ENCODE data around the gene U2AF2. TPM values are rescaled to one million over a fixed set of nuclear protein-coding genes. Genes with fewer than 3 reads are reported as not detected.

The U2AF2 gene
- polyA plus RNA-seq, 1 of the 3 experiments (the other 2 are of a cell fraction), result 321 TPM

DNA sequence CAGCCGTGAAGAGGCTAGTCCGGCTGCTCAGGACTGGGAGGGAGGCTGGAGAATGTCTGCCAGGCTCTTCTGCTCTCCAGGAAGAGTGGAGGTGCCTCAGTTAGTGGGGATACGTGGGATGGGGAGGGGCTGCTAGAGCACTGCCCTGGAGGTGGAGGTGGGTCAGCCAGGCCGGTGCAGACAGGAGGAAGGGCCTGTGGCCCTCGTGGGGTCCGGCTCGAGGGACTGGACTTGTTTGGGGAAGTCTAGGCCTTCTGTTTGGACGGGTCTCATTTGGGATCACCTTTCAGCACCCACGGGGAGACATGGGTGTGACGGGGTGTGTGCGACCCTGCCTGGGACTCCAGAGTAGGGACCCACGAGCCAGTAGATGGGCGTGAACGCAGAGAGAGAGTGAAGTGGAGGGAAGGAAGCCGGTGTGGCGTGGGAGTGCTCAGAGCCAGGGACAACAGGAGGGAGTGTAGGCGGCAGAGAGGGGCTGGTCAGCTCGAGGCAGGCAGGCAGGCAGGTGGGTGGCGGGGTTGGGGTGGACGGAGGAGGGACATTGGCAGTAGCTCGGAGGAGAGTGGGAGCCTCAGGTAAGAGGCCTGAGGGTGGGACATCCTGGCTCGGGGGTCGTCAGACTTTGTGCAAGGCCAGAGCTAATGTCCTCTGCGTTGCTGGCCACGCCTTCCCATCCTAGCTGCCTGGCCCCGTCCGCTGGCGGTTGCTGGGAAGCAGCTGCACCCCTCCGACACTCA is 31.6 kb downstream of the U2AF2 start (continued):
- TF ChIP-seq, protein P1, sequence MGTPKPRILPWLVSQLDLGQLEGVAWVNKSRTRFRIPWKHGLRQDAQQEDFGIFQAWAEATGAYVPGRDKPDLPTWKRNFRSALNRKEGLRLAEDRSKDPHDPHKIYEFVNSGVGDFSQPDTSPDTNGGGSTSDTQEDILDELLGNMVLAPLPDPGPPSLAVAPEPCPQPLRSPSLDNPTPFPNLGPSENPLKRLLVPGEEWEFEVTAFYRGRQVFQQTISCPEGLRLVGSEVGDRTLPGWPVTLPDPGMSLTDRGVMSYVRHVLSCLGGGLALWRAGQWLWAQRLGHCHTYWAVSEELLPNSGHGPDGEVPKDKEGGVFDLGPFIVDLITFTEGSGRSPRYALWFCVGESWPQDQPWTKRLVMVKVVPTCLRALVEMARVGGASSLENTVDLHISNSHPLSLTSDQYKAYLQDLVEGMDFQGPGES (IDR thresholded peaks at IDR 0.05; ENCODE audit: low read depth, low read length), result no peak

DNA sequence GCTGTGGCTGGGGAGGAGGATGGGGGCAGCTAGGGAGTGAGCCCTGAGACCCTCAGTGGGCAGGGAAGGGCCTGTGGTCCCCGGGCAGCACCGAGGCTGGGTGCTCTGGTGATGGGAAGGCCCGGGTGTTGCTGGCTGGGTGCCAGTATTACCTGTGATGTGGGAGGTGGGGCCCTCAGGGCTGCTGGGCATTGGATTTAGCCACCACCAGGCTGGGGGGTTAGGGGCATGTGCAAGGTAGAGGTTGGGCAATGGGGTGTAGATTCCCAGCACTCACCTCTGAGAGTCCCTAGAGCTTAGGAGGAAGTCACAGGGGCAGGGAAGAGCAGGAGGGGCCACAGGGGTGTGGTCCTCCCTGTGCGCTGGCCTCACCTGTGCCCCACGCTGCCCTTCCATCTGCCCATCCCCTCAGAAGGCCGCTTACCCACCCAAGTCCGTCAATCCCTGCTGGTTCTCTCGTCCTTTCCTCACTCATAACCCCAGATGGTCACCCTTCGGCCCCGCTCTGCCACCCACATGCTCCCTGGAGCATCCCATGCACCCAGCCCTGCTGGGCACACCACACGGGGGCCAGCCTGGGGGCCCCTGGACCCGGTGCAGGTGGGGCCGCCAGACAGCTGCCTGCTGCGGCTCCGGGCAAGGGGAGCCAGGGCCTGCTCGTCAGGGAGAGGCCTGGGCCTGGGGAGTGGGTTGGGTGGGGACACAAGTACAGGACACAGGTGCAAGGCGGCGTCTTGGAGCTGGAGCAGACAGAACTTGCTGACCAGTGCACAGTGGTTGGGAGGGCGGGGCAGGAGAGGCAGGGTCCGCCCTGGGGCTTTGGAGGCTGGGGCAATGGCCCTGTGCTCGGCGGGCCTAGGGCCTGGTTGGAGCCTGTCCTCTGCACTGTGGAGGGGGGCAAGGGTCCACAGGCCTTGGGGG is 32.7 kb downstream of the U2AF2 start:
- 96% methylated on average over 19 of the region's 22 CpGs for whole genome bisulfite sequencing (ENCODE audit: low lambda C conversion rate)
- peaks cover 38% of the 10 kb centered on the region for H3K79me2 ChIP-seq (ENCODE audit: insufficient read depth)

DNA sequence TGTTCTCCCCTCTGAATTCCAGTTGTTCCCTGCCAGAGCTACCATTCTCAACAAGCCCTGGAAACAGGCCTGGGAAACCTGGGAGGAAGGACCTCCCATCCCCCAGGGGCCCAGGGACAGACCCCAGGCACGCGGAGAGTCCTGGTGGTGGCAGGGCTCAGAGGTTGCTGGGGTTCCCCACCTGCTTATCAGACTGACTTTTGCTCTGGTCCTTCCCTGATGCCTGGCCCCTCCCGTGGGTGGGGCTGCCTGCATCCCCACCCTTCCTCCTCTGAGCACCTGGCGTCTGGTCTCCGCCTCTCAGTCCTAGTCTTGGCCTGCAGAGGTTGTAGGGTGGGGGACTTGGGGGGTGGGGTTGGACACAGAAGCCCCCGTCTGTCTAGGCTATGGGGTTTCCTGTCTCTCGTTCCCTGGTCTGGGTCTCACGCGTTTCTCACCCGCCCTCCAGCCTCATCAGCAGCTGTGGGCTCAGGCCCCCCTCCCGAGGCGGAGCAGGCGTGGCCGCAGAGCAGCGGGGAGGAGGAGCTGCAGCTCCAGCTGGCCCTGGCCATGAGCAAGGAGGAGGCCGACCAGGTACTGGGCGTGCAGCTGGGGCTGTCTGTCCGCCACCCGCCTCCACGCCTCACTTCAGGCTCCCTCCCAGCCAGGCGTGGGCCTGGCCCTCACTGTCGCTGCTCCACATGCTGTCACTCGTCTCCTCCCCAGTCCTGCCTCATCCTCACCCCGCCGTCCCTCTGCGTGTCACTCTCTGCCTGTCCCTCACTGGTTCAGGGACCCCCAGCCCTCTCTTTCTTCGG is 33.8 kb downstream of the U2AF2 start:
- no peak overlapping the region for H3K4me3 ChIP-seq (ENCODE audit: low read depth in 2 of 2, low read length in 1 of 2)
- H3K9ac ChIP-seq, result no peak overlapping the region
- no peaks in the 10 kb centered on the region for H3K9me2 ChIP-seq
- ChIA-PET CTCF (interaction anchor here (1.0 kb wide), 1 partner anchor 15 kb away, joined by 3 read pairs; no protein-coding TSS in a partner anchor), POLR2A (no interaction called here)
- H2AFZ ChIP-seq (ENCODE audit: low read depth), result no peak overlapping the region
- H3K36me3 ChIP-seq (replicated peaks in 1 of 2; ENCODE audit: control insufficient read depth in 1 of 2, insufficient read depth in 2 of 2, low read length in 1 of 2), result peaks cover 0 to 71% of the 10 kb centered on the region in 2 experiments
- WGBS (ENCODE audit: low lambda C conversion rate), result 92% methylated on average over 20 of the region's 27 CpGs
- no peaks in the 10 kb centered on the region for H3K9me3 ChIP-seq
- no peak overlapping the region for H3K27ac ChIP-seq (ENCODE audit: low read depth in 2 of 2, low read length in 1 of 2)
- DNase-seq, result no peak
- H4K20me1 ChIP-seq (ENCODE audit: insufficient read depth), result peaks cover 44% of the 10 kb centered on the region
- no peak for TF ChIP-seq YY1 (IDR thresholded peaks at IDR 0.05; ENCODE audit: low read depth)
- TF ChIP-seq, protein P2, sequence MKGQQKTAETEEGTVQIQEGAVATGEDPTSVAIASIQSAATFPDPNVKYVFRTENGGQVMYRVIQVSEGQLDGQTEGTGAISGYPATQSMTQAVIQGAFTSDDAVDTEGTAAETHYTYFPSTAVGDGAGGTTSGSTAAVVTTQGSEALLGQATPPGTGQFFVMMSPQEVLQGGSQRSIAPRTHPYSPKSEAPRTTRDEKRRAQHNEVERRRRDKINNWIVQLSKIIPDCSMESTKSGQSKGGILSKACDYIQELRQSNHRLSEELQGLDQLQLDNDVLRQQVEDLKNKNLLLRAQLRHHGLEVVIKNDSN (IDR thresholded peaks at IDR 0.05; ENCODE audit: borderline replicate concordance, low read depth), result no peak
- no peak for TF ChIP-seq FOXJ3 (CRISPR knock-in tag; IDR thresholded peaks at IDR 0.05)
- TF ChIP-seq ELF1 (IDR thresholded peaks at IDR 0.05), result no peak
- no peaks in the 10 kb centered on the region for H3K4me1 ChIP-seq (ENCODE audit: control insufficient read depth in 1 of 2, insufficient read depth in 2 of 2, low read depth in 1 of 2, low read length in 1 of 2)
- H3K4me2 ChIP-seq, result no peak overlapping the region
- no peaks in the 10 kb centered on the region for H3F3A ChIP-seq (replicated peaks; ENCODE audit: insufficient read depth)
- H3K79me2 ChIP-seq (ENCODE audit: insufficient read depth), result peaks cover 27% of the 10 kb centered on the region
- no peaks in the 10 kb centered on the region for H3K27me3 ChIP-seq (ENCODE audit: insufficient read depth)

More for the DNA sequence above, 32.7 kb downstream of the U2AF2 start:
- no peaks in the 10 kb centered on the region for H3K9me2 ChIP-seq
- H4K20me1 ChIP-seq (ENCODE audit: insufficient read depth), result peaks cover 53% of the 10 kb centered on the region
- H3K27ac ChIP-seq (ENCODE audit: low read depth in 2 of 2, low read length in 1 of 2), result no peak overlapping the region
- no peaks in the 10 kb centered on the region for H3K4me1 ChIP-seq (ENCODE audit: control insufficient read depth in 1 of 2, insufficient read depth in 2 of 2, low read depth in 1 of 2, low read length in 1 of 2)
- no peak for DNase-seq
- peaks cover 3 to 64% of the 10 kb centered on the region in 2 experiments for H3K36me3 ChIP-seq (replicated peaks in 1 of 2; ENCODE audit: control insufficient read depth in 1 of 2, insufficient read depth in 2 of 2, low read length in 1 of 2)
- H3K9ac ChIP-seq, result no peak overlapping the region
- CTCF ChIA-PET, result interaction anchor here (1.0 to 1.1 kb wide), 2 partner anchors 16 kb away, joined by 3 read pairs; no protein-coding TSS in a partner anchor
- H3K4me3 ChIP-seq (ENCODE audit: low read depth in 2 of 2, low read length in 1 of 2), result no peak overlapping the region
- H3K27me3 ChIP-seq (ENCODE audit: insufficient read depth), result no peaks in the 10 kb centered on the region
- no peak overlapping the region for H2AFZ ChIP-seq (ENCODE audit: low read depth)
- POLR2A ChIA-PET, result no interaction called here
- no peak overlapping the region for H3K4me2 ChIP-seq
- no peaks in the 10 kb centered on the region for H3K9me3 ChIP-seq
- TF ChIP-seq YY1 (IDR thresholded peaks at IDR 0.05; ENCODE audit: low read depth), result no peak
- TF ChIP-seq FOSL2 (IDR thresholded peaks at IDR 0.05; ENCODE audit: borderline replicate concordance, low read depth), result no peak
- no peak for TF ChIP-seq TCF12 (IDR thresholded peaks at IDR 0.05)
- no peak for TF ChIP-seq FOXJ3 (CRISPR knock-in tag; IDR thresholded peaks at IDR 0.05)
- no peak for TF ChIP-seq EZH2phosphoT487 (IDR thresholded peaks at IDR 0.05; ENCODE audit: borderline replicate concordance, low read depth)
- TF ChIP-seq, protein P1 (IDR thresholded peaks at IDR 0.05; ENCODE audit: low read depth, low read length), result no peak
- no peak for TF ChIP-seq CHD2 (IDR thresholded peaks at IDR 0.05; ENCODE audit: low read length, partially characterized antibody)
- TF ChIP-seq RCOR1 (IDR thresholded peaks at IDR 0.05; ENCODE audit: low read length), result no peak
- TF ChIP-seq RFX5 (IDR thresholded peaks at IDR 0.05; ENCODE audit: low read length), result no peak
- TF ChIP-seq MXI1 (IDR thresholded peaks at IDR 0.05; ENCODE audit: low read depth, low read length), result no peak
- TF ChIP-seq MEF2A (IDR thresholded peaks at IDR 0.05; ENCODE audit: borderline replicate concordance, low read depth), result no peak
- no peaks in the 10 kb centered on the region for H3F3A ChIP-seq (replicated peaks; ENCODE audit: insufficient read depth)
